Ramos (cell line): ENCODE measurements around the gene ACVR1.

Experiments used
- in situ Hi-C: fragments of 300-500 bp; cut with MboI; formaldehyde crosslinking; loops from one replicate; pipeline ENCODE4 v1.14.3; 2022; ENCODE audit warnings: low sequenced_read_pairs; ENCODE audit not compliant: unreplicated experiment

The ACVR1 gene

GRCh38 chr2:157858846-157859245, 17.3 kb downstream of the ACVR1 start:
- in situ Hi-C loops: no loop called here

- in situ Hi-C loops: no loop called here
Observed at GRCh38 chr2:157857881-157858280, 18.2 kb downstream of the ACVR1 start.

- in situ Hi-C loops: no loop called here
Observed at GRCh38 chr2:157856187-157856515, 20.0 kb downstream of the ACVR1 start.

GRCh38 chr2:157853820-157854219, 22.3 kb downstream of the ACVR1 start:
- in situ Hi-C loops: no loop called here

- in situ Hi-C loops: no loop called here
Observed at GRCh38 chr2:157853211-157853610, 22.9 kb downstream of the ACVR1 start.

GRCh38 chr2:157849591-157849990, 26.5 kb downstream of the ACVR1 start:
- in situ Hi-C loops: no loop called here

GRCh38 chr2:157848213-157848612, 27.9 kb downstream of the ACVR1 start:
- in situ Hi-C loops: no loop called here

- in situ Hi-C loops: no loop called here
Observed at GRCh38 chr2:157845081-157845480, 31.0 kb downstream of the ACVR1 start.

GRCh38 chr2:157843935-157844334, 32.2 kb downstream of the ACVR1 start:
- in situ Hi-C loops: no loop called here

- in situ Hi-C loops: no loop called here
Observed at GRCh38 chr2:157843081-157843480, 33.0 kb downstream of the ACVR1 start.

- in situ Hi-C loops: no loop called here
Observed at GRCh38 chr2:157842106-157842879, 33.8 kb downstream of the ACVR1 start.

GRCh38 chr2:157841485-157841884, 34.6 kb downstream of the ACVR1 start:
- in situ Hi-C loops: no loop called here

GRCh38 chr2:157840568-157841156, 35.5 kb downstream of the ACVR1 start:
- in situ Hi-C loops: no loop called here

- in situ Hi-C loops: no loop called here
Observed at GRCh38 chr2:157839822-157840221, 36.3 kb downstream of the ACVR1 start.

- in situ Hi-C loops: no loop called here
Observed at GRCh38 chr2:157839162-157839801, 36.8 kb downstream of the ACVR1 start.

- in situ Hi-C loops: no loop called here
Observed at GRCh38 chr2:157838442-157839161, 37.5 kb downstream of the ACVR1 start.

GRCh38 chr2:157837851-157838441, 38.2 kb downstream of the ACVR1 start:
- in situ Hi-C loops: no loop called here

GRCh38 chr2:157836531-157836930, 39.6 kb downstream of the ACVR1 start:
- in situ Hi-C loops: no loop called here

- in situ Hi-C loops: no loop called here
Observed at GRCh38 chr2:157835425-157835824, 40.7 kb downstream of the ACVR1 start.

GRCh38 chr2:157835006-157835405, 41.1 kb downstream of the ACVR1 start:
- in situ Hi-C loops: no loop called here

- in situ Hi-C loops: no loop called here
Observed at GRCh38 chr2:157833721-157834120, 42.4 kb downstream of the ACVR1 start.
